HL-60/S4 (cell line): Measurements from ENCODE around the gene MYRFL.

ENCODE experiments used
- in situ Hi-C: fragments of 300-500 bp; cut with MboI; formaldehyde crosslinking; loops from 2 replicates; pipeline ENCODE4 v1.14.3; 2022; ENCODE audit warnings: low sequenced_read_pairs

The MYRFL gene

GRCh38 chr12:69894800-69895383 is 69.9 kb downstream of the MYRFL start:
- in situ Hi-C loops = loop anchor here (25.0 kb wide), 1 partner anchor 842 kb away; no protein-coding TSS in a partner anchor

GRCh38 chr12:69896653-69897381 is 71.8 kb downstream of the MYRFL start:
- in situ Hi-C loops = loop anchor here (25.0 kb wide), 1 partner anchor 840 kb away; no protein-coding TSS in a partner anchor

GRCh38 chr12:69897744-69898143 is 72.7 kb downstream of the MYRFL start:
- in situ Hi-C loops = loop anchor here (25.0 kb wide), 1 partner anchor 840 kb away; no protein-coding TSS in a partner anchor

GRCh38 chr12:69898236-69898635 is 73.2 kb downstream of the MYRFL start:
- in situ Hi-C loops = loop anchor here (25.0 kb wide), 1 partner anchor 839 kb away; no protein-coding TSS in a partner anchor

GRCh38 chr12:69900720-69901131 is 75.7 kb downstream of the MYRFL start:
- in situ Hi-C loops = loop anchor here (10.0 kb wide), 1 partner anchor 684 kb away; no protein-coding TSS in a partner anchor

- in situ Hi-C loops = loop anchor here (10.0 kb wide), 1 partner anchor 683 kb away; no protein-coding TSS in a partner anchor
Measured at GRCh38 chr12:69901221-69901905, 76.3 kb downstream of the MYRFL start.

GRCh38 chr12:69903548-69903947 is 78.5 kb downstream of the MYRFL start:
- in situ Hi-C loops = loop anchor here (10.0 kb wide), 1 partner anchor 681 kb away; no protein-coding TSS in a partner anchor

GRCh38 chr12:69904777-69905176 is 79.8 kb downstream of the MYRFL start:
- in situ Hi-C loops = loop anchor here (10.0 kb wide), 1 partner anchor 680 kb away; no protein-coding TSS in a partner anchor

GRCh38 chr12:69905801-69906200 is 80.8 kb downstream of the MYRFL start:
- in situ Hi-C loops = loop anchor here (10.0 kb wide), 1 partner anchor 679 kb away; no protein-coding TSS in a partner anchor

GRCh38 chr12:69906411-69907216 is 81.6 kb downstream of the MYRFL start:
- in situ Hi-C loops = loop anchor here (10.0 kb wide), 1 partner anchor 678 kb away; no protein-coding TSS in a partner anchor

GRCh38 chr12:69908203-69908602 is 83.2 kb downstream of the MYRFL start:
- in situ Hi-C loops = loop anchor here (10.0 kb wide), 1 partner anchor 677 kb away; no protein-coding TSS in a partner anchor

- in situ Hi-C loops = no loop called here
Measured at GRCh38 chr12:69910694-69911093, 85.7 kb downstream of the MYRFL start.

- in situ Hi-C loops = no loop called here
Measured at GRCh38 chr12:69913526-69913925, 88.5 kb downstream of the MYRFL start.

- in situ Hi-C loops = no loop called here
Measured at GRCh38 chr12:69915964-69916363, 90.9 kb downstream of the MYRFL start.

GRCh38 chr12:69916544-69917235 is 91.7 kb downstream of the MYRFL start:
- in situ Hi-C loops = no loop called here

- in situ Hi-C loops = no loop called here
Measured at GRCh38 chr12:69918287-69918686, 93.3 kb downstream of the MYRFL start.

GRCh38 chr12:69919495-69919894 is 94.5 kb downstream of the MYRFL start:
- in situ Hi-C loops = no loop called here

- in situ Hi-C loops = no loop called here
Measured at GRCh38 chr12:69921831-69922230, 96.8 kb downstream of the MYRFL start.

GRCh38 chr12:69922999-69923398 is 98.0 kb downstream of the MYRFL start:
- in situ Hi-C loops = no loop called here

- in situ Hi-C loops = no loop called here
Measured at GRCh38 chr12:69925291-69925690, 100.3 kb downstream of the MYRFL start.
